ENCODE data around the gene TRIP6. TPM values are rescaled to one million over a fixed set of nuclear protein-coding genes. Genes with fewer than 3 reads are reported as not detected.
A peak's percentile ranks its signal among the peaks of the same experiment; 100 is the strongest.

TRIP6 gene
- total RNA-seq, 2 donors from 2014 or later = 34.8 to 40.2 TPM

GRCh38 chr7:100823140-100823525, 44.1 kb upstream of the TRIP6 start:
- Histone ChIP-seq H3K27me3 (no peaks in the 10 kb centered on the region), H3K4me3 (no peak overlapping the region), H3K36me3 (no peaks in the 10 kb centered on the region), H3K27ac (no peak overlapping the region), H3K9me3 (no peaks in the 10 kb centered on the region), H3K9ac (ENCODE audit: low read depth in 2 of 2, low read length in 2 of 2) (no peak overlapping the region), H3K4me1 (no peaks in the 10 kb centered on the region)
- no peak for TF ChIP-seq CTCF (IDR thresholded peaks at IDR 0.05)
- intact Hi-C loops (cut with DNase I) = no loop called here
- no peak for DNase-seq

GRCh38 chr7:100823534-100823933, 43.7 kb upstream of the TRIP6 start:
- Histone ChIP-seq H3K27ac (no peak overlapping the region), H3K27me3 (no peaks in the 10 kb centered on the region), H3K4me3 (no peak overlapping the region), H3K9me3 (no peaks in the 10 kb centered on the region), H3K36me3 (no peaks in the 10 kb centered on the region), H3K9ac (ENCODE audit: low read depth in 2 of 2, low read length in 2 of 2) (no peak overlapping the region), H3K4me1 (no peaks in the 10 kb centered on the region)
- intact Hi-C loops (cut with DNase I) = no loop called here
- TF ChIP-seq CTCF (IDR thresholded peaks at IDR 0.05) = no peak
- DNase-seq = no peak

GRCh38 chr7:100824499-100825214, 42.5 kb upstream of the TRIP6 start:
- no peaks in the 10 kb centered on the region for H3K36me3 ChIP-seq
- H3K27me3 ChIP-seq = no peaks in the 10 kb centered on the region
- no peak for TF ChIP-seq CTCF (IDR thresholded peaks at IDR 0.05)
- H3K27ac ChIP-seq = peak overlapping the region; percentile 53
- H3K4me1 ChIP-seq = no peaks in the 10 kb centered on the region
- intact Hi-C loops (cut with DNase I) = no loop called here
- peak overlapping the region; percentile 58 for H3K4me3 ChIP-seq
- no peaks in the 10 kb centered on the region for H3K9me3 ChIP-seq
- no peak for DNase-seq
- peak overlapping the region; percentile 66 to 80 for H3K9ac ChIP-seq (ENCODE audit: low read depth in 2 of 2, low read length in 2 of 2)

GRCh38 chr7:100825215-100825671, 41.9 kb upstream of the TRIP6 start:
- Histone ChIP-seq H3K4me3 (peak overlapping the region; percentile 58), H3K4me1 (no peaks in the 10 kb centered on the region), H3K36me3 (no peaks in the 10 kb centered on the region), H3K9ac (ENCODE audit: low read depth in 2 of 2, low read length in 2 of 2) (peak overlapping the region; percentile 66 to 80), H3K27ac (peak overlapping the region; percentile 53), H3K27me3 (no peaks in the 10 kb centered on the region), H3K9me3 (no peaks in the 10 kb centered on the region)
- intact Hi-C loops (cut with DNase I) = no loop called here
- TF ChIP-seq CTCF (IDR thresholded peaks at IDR 0.05) = no peak
- DNase-seq = peak; percentile 51

- peak overlapping the region; percentile 66 to 80 for H3K9ac ChIP-seq (ENCODE audit: low read depth in 2 of 2, low read length in 2 of 2)
- H3K27me3 ChIP-seq = no peaks in the 10 kb centered on the region
- peak; percentile 45 for DNase-seq
- no peaks in the 10 kb centered on the region for H3K36me3 ChIP-seq
- H3K4me3 ChIP-seq = peak overlapping the region; percentile 58
- intact Hi-C loops (cut with DNase I) = no loop called here
- H3K4me1 ChIP-seq = no peaks in the 10 kb centered on the region
- H3K27ac ChIP-seq = peak overlapping the region; percentile 53
- TF ChIP-seq CTCF (IDR thresholded peaks at IDR 0.05) = no peak
- H3K9me3 ChIP-seq = no peaks in the 10 kb centered on the region
These were observed 41.3 kb upstream of the TRIP6 start for GRCh38 chr7:100825751-100826513.
